ENCODE data around the gene ADGRB2.
A peak's percentile ranks its signal among the peaks of the same experiment; 100 is the strongest.

Gene ADGRB2

DNA sequence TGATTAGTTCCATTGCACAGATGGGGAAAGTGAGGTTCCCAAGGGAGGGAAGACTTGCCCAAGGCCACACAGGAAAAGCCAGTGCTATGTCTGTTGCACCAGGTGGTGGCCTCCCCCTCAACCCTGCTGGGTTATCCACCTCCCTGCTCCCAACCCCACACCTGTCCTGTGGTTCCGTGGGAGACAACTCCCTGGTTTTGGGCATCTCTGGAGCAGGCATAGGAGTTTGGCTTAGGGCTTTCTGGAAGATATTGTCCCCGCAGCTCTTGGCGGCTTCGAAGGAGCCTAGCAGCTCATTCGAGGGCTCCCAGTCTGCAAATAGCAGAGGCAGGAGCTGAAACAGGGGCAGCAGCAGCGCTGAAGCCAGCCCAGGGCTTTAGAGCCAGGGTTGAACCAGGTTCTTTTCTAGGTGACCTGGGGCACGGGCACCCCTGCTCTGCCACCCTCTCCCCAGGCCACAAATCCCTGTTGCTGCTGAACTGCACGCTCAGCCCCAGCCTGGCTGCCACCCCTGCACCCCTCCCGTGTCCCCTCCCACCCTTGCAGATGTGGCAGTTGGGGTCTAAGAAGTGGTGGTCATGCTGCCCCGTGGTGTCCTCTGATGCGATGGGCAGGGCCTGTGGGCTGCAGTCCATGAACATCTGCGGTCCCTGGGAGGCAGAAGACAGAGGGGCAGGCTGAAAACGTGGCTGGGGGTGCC, 29.6 kb upstream of the ADGRB2 start:
- DNase-seq (ENCODE audit: low spot score), result no peak

GRCh38 chr1:31793086-31793485, 28.9 kb upstream of the ADGRB2 start:
- DNase-seq (ENCODE audit: low spot score), result no peak

GRCh38 chr1:31792541-31792940, 28.4 kb upstream of the ADGRB2 start:
- DNase-seq (ENCODE audit: low spot score), result no peak

- DNase-seq (ENCODE audit: low spot score), result no peak
Measured at GRCh38 chr1:31792116-31792515, 28.0 kb upstream of the ADGRB2 start.

GRCh38 chr1:31791131-31791858, 27.2 kb upstream of the ADGRB2 start:
- no peak for DNase-seq (ENCODE audit: low spot score)

DNA sequence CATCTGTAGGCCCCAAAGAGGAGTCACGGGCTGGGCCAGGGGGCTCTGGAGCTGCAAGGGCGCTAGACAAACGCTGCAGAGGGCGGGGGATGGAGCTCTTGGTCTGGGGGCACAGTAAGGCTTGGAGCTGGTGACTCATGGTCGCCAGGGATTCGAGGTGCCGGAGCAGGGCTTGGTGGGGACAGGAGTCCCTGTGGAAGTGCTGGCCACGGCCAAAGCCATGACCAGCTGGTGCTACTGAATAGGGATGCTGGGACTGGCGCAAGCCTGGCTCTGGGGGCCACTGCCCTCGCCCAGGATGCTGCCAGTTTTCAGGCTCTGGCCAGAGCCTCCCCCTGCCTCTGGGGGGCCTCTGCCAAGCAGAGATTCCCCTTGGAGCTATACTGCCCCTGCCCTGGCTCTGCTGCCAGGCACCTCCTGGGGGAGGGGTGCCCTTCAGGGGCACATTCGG, 26.5 kb upstream of the ADGRB2 start:
- DNase-seq (ENCODE audit: low spot score), result no peak

GRCh38 chr1:31790140-31790539, 26.0 kb upstream of the ADGRB2 start:
- no peak for DNase-seq (ENCODE audit: low spot score)

- peak; percentile 97 for DNase-seq (ENCODE audit: low spot score)
Measured at GRCh38 chr1:31789259-31790065, 25.3 kb upstream of the ADGRB2 start.

DNA sequence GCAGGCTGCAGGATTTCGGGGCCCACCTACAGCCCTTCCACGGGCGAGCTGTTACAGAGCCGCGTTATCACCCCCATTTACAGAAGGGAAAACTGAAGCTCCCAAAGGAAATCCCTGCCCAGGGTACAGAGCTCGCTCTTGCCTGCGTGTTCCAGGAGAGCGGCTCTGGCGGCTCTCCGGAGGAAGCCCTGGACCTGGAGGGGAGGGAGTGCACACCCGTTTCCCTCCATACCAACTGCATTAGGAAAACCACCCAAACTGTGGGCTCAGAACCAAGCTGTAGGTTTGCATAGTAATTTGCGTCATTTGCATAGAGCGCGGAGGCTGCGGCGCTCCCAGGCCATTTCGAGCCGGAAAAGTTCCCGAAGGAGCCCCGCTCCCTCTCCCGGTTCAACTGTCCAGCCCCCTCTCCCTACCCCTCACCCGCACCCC, 24.7 kb upstream of the ADGRB2 start:
- peak; percentile 68 for DNase-seq (ENCODE audit: low spot score)

DNA sequence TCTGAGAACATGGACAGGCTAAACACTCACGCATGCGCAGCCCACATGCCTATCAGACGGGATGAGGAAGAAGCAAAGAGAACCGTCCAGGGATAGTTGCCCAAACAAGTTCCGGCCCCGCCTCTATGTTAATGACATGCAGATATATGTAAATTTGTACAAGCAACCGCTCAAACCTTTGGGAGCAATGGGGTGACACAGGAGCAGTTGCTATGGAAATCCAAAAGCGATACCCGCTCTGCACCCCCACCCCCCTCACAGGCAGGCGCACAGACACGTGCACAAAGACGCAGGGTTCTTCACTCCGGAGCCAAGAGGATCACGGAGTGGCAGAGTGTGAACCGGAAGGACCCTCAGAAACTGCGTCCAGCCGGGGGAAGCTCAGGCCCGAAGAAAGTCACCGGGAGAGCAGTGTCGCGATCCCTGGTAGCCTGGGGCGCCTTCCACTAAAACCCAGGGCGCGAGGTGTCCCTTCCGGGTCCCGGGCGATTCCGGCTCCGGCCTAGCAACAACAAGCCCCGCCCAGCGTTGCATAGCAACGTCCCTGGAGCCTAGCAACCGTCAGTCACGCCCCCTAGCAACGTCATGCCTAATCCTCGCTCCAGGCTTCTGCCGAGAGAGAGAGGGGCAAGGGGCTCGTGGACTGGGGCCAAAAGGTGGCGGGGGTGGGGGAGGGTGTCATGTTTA, 24.1 kb upstream of the ADGRB2 start:
- DNase-seq (ENCODE audit: low spot score), result peak; percentile 98

DNA sequence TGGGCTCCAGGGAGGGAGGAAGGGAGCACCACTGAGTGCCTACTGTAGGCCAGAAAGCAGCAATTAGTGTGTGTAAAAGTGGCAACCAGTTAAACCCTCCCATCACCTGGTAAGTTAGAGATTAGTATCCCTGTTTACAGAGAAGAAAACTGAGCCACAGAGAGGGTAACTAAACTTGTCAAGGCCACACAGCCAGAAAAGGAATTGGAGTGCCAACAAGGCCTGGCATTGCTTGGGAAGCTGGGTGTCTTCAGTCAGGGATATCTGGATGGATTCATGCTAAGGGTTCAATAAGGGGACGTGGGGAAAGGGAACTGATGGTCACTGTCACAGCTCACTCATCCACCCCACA, 23.6 kb upstream of the ADGRB2 start:
- DNase-seq (ENCODE audit: low spot score), result no peak

GRCh38 chr1:31787261-31787660, 23.1 kb upstream of the ADGRB2 start:
- DNase-seq (ENCODE audit: low spot score), result no peak

DNA sequence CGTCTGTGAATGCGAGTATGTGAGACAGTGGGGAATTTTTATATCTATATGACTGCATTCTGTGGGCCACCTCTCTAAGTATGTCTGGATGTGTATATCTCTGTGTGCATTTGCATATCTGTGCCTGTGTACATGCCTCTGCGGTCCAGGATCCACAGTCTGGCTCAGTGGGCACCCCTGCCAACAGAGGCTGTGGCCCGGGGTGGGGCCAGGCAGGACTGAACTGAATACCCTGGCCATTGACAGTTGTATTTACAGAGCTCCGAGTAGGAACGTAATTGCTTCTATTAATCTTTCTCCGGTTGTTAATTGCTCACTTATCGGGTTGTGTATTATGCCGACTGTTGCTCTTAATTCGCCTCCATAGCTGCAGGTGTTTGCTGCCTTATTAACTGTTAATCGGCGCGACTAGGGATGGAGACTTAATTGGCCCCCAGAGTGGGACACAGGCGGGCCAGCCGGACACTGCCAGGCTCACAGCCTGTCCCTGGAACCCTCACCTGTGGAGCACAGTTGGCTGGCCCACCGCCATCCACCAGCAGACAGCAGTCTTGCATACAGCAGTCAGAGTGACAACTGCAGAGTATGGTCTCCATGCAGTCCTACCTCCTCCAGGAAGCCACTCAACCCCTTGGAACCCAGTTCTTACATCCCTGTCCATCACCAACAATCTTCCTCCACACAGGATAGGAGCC, 22.4 kb upstream of the ADGRB2 start:
- no peak for DNase-seq (ENCODE audit: low spot score)

DNA sequence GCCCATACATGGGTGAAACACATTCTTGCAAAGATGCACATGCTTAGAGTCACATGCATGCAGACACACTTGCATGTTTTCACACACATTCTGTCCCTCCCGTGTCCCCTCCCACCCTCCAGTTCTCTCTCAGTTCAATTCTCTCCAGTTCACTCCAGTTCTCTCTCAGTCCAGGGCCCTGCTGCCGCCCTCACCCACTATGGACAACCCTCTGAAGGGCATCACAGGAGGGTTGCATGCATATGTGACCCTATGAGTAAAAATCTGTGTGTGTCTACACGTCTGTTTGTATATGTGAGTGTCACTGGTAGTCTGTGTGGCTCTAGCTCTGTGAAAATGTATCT, 21.8 kb upstream of the ADGRB2 start:
- DNase-seq (ENCODE audit: low spot score), result no peak

GRCh38 chr1:31785020-31785946, 21.1 kb upstream of the ADGRB2 start:
- DNase-seq (ENCODE audit: low spot score), result no peak

- no peak for DNase-seq (ENCODE audit: low spot score)
Measured at GRCh38 chr1:31784356-31785019, 20.3 kb upstream of the ADGRB2 start.

GRCh38 chr1:31783846-31784245, 19.7 kb upstream of the ADGRB2 start:
- DNase-seq (ENCODE audit: low spot score), result no peak

GRCh38 chr1:31782421-31783410, 18.6 kb upstream of the ADGRB2 start:
- no peak for DNase-seq (ENCODE audit: low spot score)

Data from Ammon's horn (tissue), 1 donor.